Activated T-cell treated with anti-CD3 and anti-CD28 coated beads, Interleukin-2, amount 50 U/mL, for 4 hours (primary cell): ENCODE results near the gene PIPOX. TPM values are rescaled to one million over a fixed set of nuclear protein-coding genes. Genes with fewer than 3 reads are reported as not detected.

Experiments used
- ATAC-seq, 2 donors: fragments of 200-7000 bp; cut with Tn5 transposase; one replicate each; pipeline ENCODE4 v1.10.0; 2021
- DNase-seq: peaks from one replicate; pipeline ENCODE4 v3.0.0-alpha.2; 2020
- H3K27me3 Mint-ChIP-seq: one replicate; pipeline ENCODE4 v1.8.0; 2021; ENCODE audit warnings: low read depth, mixed read lengths
- H3K36me3 Mint-ChIP-seq: one replicate; pipeline ENCODE4 v1.8.0; 2022; ENCODE audit warnings: mixed read lengths; ENCODE audit not compliant: insufficient read depth
- H3K4me1 Mint-ChIP-seq: one replicate; pipeline ENCODE4 v1.8.0; 2021; ENCODE audit warnings: low read depth, mixed read lengths
- H3K4me3 Mint-ChIP-seq: one replicate; pipeline ENCODE4 v1.8.0; 2021; ENCODE audit warnings: mild to moderate bottlenecking, moderate library complexity, mixed read lengths
- H3K9me3 Mint-ChIP-seq: one replicate; pipeline ENCODE4 v1.8.0; 2021; ENCODE audit warnings: mixed read lengths
- total RNA-seq, 3 donors: library from RNA; stranded (reverse); gene quantifications; one replicate each; pipeline ENCODE4 v1.2.1, GENCODE V29; 2021

The PIPOX gene, protein sequence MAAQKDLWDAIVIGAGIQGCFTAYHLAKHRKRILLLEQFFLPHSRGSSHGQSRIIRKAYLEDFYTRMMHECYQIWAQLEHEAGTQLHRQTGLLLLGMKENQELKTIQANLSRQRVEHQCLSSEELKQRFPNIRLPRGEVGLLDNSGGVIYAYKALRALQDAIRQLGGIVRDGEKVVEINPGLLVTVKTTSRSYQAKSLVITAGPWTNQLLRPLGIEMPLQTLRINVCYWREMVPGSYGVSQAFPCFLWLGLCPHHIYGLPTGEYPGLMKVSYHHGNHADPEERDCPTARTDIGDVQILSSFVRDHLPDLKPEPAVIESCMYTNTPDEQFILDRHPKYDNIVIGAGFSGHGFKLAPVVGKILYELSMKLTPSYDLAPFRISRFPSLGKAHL
- total RNA-seq, result 1 to 10 TPM; 1.2 to 1.7 (median 1.5) TPM

DNA sequence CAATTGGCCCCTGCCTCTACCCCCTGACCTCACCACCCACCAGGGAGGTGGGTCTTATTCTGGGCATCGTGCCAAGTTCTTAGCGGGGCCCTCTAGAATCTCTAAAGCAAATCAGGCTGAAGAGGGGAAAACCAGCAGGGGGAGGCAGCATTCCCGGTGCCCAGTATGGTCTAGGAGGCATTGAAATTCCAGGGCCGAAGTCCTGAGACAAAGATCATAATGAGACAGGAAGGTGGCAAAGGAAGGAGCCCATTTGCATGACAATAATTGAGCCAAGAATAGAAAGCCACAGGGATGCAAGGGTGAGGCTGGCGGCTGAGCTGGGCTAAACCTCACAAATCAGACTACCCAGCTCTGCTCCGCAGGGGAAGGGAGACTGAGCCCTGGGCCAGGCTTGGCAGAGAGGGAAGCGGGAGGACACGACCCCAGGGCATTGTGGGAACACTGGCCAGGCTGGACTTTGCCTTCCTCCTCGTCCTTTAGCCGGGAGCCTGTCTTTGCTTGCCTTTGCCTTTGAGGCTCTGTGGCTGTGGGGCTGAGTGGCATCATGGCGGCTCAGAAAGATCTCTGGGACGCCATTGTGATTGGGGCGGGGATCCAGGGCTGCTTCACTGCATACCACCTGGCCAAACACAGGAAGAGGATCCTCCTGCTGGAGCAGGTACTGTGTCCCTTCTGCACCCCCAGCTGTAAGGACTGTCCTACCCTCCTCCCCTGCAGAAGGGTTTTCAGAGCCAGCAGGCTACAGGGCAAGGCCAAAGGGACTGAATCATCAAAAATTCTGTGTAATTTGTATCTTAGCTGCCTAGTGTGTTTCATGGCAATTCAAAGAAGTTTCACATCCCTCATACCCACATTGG, at the start of gene PIPOX:
PIPOX (plus strand) TSS at position 463 of the 860 bp plus-strand sequence; CDS start at position 548, 85 bp downstream.
- H3K4me1 Mint-ChIP-seq, result no peaks in the 10 kb centered on the region
- H3K9me3 Mint-ChIP-seq, result no peaks in the 10 kb centered on the region
- peaks cover 22% of the 10 kb centered on the region for H3K27me3 Mint-ChIP-seq
- H3K36me3 Mint-ChIP-seq, result no peaks in the 10 kb centered on the region
- DNase-seq (no peak), ATAC-seq (no peak)
- H3K4me3 Mint-ChIP-seq, result no peak within 1 kb of the TSS

DNA sequence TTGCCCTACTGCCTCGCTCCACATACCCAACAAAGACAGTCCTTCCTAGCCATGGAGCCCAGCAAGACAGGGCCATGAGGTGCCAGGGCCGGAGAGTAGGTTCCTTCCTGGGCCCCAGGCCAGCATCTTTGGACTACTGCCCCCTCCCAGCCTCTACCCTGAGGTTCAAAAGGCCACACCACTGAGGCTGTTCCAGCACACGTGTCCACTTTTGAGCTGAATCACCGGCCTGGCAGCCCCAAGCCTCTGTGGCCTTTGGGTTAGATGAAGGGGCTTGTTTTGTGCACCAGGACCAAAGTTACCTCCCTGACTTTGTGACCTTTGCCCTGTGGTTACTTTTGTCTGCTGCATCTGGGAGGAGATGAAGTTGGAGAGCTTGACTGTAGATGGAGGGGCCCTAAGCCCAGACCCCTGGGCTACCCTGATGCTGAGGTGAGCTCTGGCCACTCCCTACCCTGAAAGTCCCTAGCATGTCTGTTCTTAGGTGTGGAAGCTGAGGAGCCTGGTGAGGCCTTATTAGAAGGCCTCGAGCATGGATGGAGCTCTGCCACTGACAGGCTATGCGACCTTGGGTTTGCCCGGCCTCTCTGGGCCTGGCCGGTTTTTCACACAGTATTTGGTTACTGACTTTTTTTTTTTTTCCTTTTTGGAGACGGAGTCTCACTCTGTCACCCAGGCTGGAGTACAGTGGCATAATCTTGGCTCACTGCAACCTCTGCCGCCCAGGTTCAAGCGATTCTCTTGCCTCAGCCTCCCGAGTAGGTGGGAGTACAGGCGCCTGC, 49.1 kb upstream of the PIPOX start:
- no peak for ATAC-seq
- H3K4me3 Mint-ChIP-seq, result no peak overlapping the region
- no peaks in the 10 kb centered on the region for H3K9me3 Mint-ChIP-seq
- no peak for DNase-seq
- no peaks in the 10 kb centered on the region for H3K4me1 Mint-ChIP-seq
- H3K27me3 Mint-ChIP-seq, result peaks cover 9% of the 10 kb centered on the region
- no peaks in the 10 kb centered on the region for H3K36me3 Mint-ChIP-seq

DNA sequence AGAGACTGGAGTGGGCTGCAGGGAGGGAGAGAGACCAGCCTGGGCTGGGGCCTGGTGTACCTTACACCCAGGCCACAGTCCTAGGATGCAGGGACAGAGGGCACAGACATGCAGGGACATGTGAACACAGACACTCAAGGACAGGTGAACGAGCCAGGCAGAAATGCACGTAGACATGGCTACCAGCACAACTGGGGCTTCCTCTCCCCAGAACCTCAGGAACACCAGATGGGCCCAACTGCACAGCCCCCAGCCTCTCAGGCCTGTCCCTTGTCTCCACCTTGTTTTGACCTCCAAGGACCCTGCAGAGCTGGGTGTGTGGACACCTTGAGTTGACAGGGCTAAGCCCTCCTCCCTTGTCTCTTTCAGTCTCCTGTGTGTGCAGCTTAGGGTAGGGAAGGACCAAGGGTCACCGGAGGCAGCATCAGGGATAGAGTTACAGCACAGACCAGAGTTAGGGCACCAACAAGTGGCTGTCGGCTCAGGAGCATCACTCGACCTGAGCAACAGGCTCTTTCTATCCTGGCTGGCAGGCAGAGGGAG, 46.3 kb upstream of the PIPOX start:
- ATAC-seq (no peak), DNase-seq (no peak)
- H3K36me3 Mint-ChIP-seq, result no peaks in the 10 kb centered on the region
- H3K9me3 Mint-ChIP-seq, result no peaks in the 10 kb centered on the region
- peaks cover 10% of the 10 kb centered on the region for H3K27me3 Mint-ChIP-seq
- no peaks in the 10 kb centered on the region for H3K4me1 Mint-ChIP-seq
- H3K4me3 Mint-ChIP-seq, result no peak overlapping the region

GRCh38 chr17:28997806-28998205, 45.1 kb upstream of the PIPOX start:
- DNase-seq (no peak), ATAC-seq (no peak)
- H3K27me3 Mint-ChIP-seq, result peaks cover 13% of the 10 kb centered on the region
- no peaks in the 10 kb centered on the region for H3K4me1 Mint-ChIP-seq
- H3K36me3 Mint-ChIP-seq, result no peaks in the 10 kb centered on the region
- H3K9me3 Mint-ChIP-seq, result no peaks in the 10 kb centered on the region
- no peak overlapping the region for H3K4me3 Mint-ChIP-seq

- no peak for ATAC-seq
- H3K9me3 Mint-ChIP-seq, result no peaks in the 10 kb centered on the region
- no peak overlapping the region for H3K4me3 Mint-ChIP-seq
- no peaks in the 10 kb centered on the region for H3K36me3 Mint-ChIP-seq
- peaks cover 27% of the 10 kb centered on the region for H3K27me3 Mint-ChIP-seq
- no peaks in the 10 kb centered on the region for H3K4me1 Mint-ChIP-seq
- no peak for DNase-seq
Measured at GRCh38 chr17:28999206-28999605, 43.7 kb upstream of the PIPOX start.

- H3K9me3 Mint-ChIP-seq, result no peaks in the 10 kb centered on the region
- peaks cover 40% of the 10 kb centered on the region for H3K27me3 Mint-ChIP-seq
- H3K36me3 Mint-ChIP-seq, result no peaks in the 10 kb centered on the region
- H3K4me1 Mint-ChIP-seq, result peaks cover 2% of the 10 kb centered on the region
- no peak for ATAC-seq
- H3K4me3 Mint-ChIP-seq, result no peak overlapping the region
- no peak for DNase-seq
Measured at GRCh38 chr17:29000973-29001372, 42.0 kb upstream of the PIPOX start.

- Mint-ChIP-seq H3K9me3 (no peaks in the 10 kb centered on the region), H3K27me3 (peaks cover 47% of the 10 kb centered on the region), H3K36me3 (no peaks in the 10 kb centered on the region), H3K4me1 (peaks cover 4% of the 10 kb centered on the region), H3K4me3 (no peak overlapping the region)
- ATAC-seq (no peak), DNase-seq (no peak)
Measured at GRCh38 chr17:29002811-29003210, 40.1 kb upstream of the PIPOX start.

DNA sequence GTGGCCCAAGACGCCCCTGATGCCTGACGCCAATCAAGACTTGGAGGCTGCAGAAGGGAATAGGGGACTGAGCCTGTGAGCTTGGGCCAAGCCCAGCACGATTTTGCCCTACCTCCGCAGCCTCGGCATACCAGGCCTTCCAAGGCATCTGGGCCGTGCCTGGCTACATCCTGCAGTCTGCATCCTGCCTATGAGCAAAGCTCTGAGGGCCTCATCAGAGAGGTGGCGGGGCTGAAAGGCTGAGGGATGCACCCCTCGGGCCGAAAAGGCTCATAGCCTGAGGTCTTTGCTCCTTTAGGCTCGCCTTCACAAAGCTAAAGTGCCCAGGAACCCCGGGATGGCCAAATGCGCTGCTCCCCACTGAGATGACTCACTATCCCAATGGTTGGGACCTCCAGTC, 39.7 kb upstream of the PIPOX start:
- DNase-seq (no peak), ATAC-seq (no peak)
- no peaks in the 10 kb centered on the region for H3K9me3 Mint-ChIP-seq
- peaks cover 52% of the 10 kb centered on the region for H3K27me3 Mint-ChIP-seq
- no peaks in the 10 kb centered on the region for H3K36me3 Mint-ChIP-seq
- H3K4me1 Mint-ChIP-seq, result peaks cover 4% of the 10 kb centered on the region
- no peak overlapping the region for H3K4me3 Mint-ChIP-seq

DNA sequence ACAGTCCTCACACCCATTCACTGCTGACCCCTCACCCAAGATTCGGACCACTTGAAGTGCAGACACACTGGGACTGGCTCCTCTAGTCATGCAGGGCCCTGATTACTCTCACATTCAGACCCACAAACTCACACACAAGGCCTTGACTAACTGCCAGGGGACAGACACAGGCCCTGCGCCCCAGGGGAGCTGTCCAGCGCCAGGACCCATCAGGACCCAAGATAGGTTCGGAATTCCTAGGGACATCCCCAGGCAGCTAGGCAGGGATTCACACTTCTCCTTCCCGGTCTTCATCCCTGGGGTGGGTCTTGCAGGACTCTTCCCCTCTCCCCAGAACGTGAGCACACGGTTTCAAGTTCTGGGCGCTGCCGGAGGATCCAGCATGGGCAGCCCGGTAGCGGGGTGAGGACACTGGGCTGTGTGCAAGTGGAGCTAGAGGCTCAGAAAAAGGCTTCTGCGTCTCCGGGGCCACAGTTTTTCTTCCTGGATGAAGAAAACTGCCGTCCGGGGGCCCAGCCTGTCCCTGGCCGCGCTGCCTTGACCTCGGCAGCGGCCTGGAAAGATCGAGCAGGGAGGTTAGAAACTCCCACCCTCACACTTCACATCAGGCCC, 38.8 kb upstream of the PIPOX start:
- ATAC-seq (no peak), DNase-seq (no peak)
- Mint-ChIP-seq H3K36me3 (no peaks in the 10 kb centered on the region), H3K9me3 (no peaks in the 10 kb centered on the region), H3K27me3 (peaks cover 57% of the 10 kb centered on the region), H3K4me1 (peaks cover 4% of the 10 kb centered on the region), H3K4me3 (no peak overlapping the region)

- H3K27me3 Mint-ChIP-seq, result peaks cover 64% of the 10 kb centered on the region
- no peak within 1 kb of the TSS for H3K4me3 Mint-ChIP-seq
- H3K36me3 Mint-ChIP-seq, result no peaks in the 10 kb centered on the region
- ATAC-seq, result peak; percentile 93 to 94
- no peaks in the 10 kb centered on the region for H3K9me3 Mint-ChIP-seq
- DNase-seq, result peak; percentile 36
- peaks cover 4% of the 10 kb centered on the region for H3K4me1 Mint-ChIP-seq
Measured at GRCh38 chr17:29005936-29006511, 36.9 kb upstream of the PIPOX start, which contains the start of gene SEZ6. TSS of gene SEZ6 (minus strand) at chr17:29006033. CDS start at chr17:29005869, 164 bp downstream.

- ATAC-seq, result no peak
- H3K27me3 Mint-ChIP-seq, result peaks cover 68% of the 10 kb centered on the region
Measured at GRCh38 chr17:29007456-29007855, 35.5 kb upstream of the PIPOX start.

DNA sequence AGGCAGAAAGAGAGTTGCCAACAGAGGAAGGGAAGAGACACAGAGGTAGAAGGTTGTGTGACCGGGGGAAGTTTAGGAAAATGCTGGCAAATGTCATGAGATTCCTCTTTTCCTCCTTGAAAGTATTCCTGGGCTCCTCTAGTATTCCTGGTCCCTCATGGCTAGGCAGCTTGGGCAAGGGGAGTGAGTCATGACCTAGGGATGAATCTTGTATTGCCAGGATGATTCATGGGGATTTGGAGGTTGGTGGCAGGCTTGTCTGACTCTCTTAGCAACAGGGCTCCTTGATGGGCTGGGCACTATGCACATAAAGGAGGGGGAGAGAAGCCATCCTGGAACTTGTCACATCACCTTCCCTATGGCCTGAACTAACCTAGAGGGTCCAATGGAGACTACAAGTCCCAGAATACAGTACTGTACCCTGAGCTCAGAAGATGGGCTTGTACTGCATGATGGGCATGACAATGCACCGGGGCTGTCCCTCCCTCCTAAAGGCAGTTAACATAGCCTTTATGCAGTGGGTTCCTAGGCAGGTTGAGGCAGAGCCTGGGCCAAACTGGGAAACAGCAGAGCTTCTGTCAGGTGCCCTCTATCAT, 35.0 kb upstream of the PIPOX start:
- no peaks in the 10 kb centered on the region for H3K9me3 Mint-ChIP-seq
- H3K4me3 Mint-ChIP-seq, result no peak overlapping the region
- ATAC-seq (no peak), DNase-seq (no peak)
- no peaks in the 10 kb centered on the region for H3K36me3 Mint-ChIP-seq
- peaks cover 64% of the 10 kb centered on the region for H3K27me3 Mint-ChIP-seq
- peaks cover 4% of the 10 kb centered on the region for H3K4me1 Mint-ChIP-seq

More at GRCh38 chr17:29007456-29007855, 35.5 kb upstream of the PIPOX start:
- Mint-ChIP-seq H3K36me3 (no peaks in the 10 kb centered on the region), H3K4me1 (peaks cover 4% of the 10 kb centered on the region), H3K9me3 (no peaks in the 10 kb centered on the region), H3K4me3 (no peak overlapping the region)
- DNase-seq, result no peak

DNA sequence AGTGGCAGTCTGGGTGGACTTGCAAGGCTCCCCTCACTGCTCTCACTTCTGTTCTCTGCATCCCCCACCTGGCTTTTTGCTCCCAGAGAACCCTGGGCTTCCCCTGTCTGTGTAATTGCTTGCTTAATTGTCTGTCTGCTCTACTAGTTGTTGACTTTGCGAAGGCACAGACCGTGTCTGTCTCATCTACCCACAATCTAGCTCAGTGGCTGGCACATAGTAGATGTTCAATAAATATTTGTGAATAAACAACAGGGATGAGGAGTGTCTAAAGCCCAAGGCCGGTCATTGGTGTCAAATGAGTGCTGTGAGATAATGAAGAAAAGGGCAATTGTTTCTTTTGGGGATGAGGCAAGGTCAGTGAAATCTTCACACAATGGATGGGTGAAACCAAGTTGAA, 34.4 kb upstream of the PIPOX start:
- H3K27me3 Mint-ChIP-seq, result peaks cover 57% of the 10 kb centered on the region
- no peak for ATAC-seq
- no peaks in the 10 kb centered on the region for H3K9me3 Mint-ChIP-seq
- H3K4me1 Mint-ChIP-seq, result peaks cover 4% of the 10 kb centered on the region
- H3K4me3 Mint-ChIP-seq, result no peak overlapping the region
- H3K36me3 Mint-ChIP-seq, result no peaks in the 10 kb centered on the region
- no peak for DNase-seq
